Smooth muscle cell (in vitro differentiated cells): ENCODE measurements around the gene WDR54. TPM values are rescaled to one million over a fixed set of nuclear protein-coding genes. Genes with fewer than 3 reads are reported as not detected.

Source experiments
- DNase-seq: peaks from one replicate; lab custom pipeline; 2025; ENCODE audit not compliant: unreplicated experiment; lab: John Stamatoyannopoulos, UW
- H2AFZ ChIP-seq: fragments of 200-600 bp; sonication (generic); 2 replicates; pipeline ENCODE4 v1.6.0; 2016; ENCODE audit warnings: antibody characterized with exemption, low read depth, mild to moderate bottlenecking
- H3F3A ChIP-seq: fragments of 200-600 bp; sonication (generic); 2 replicates; pipeline ENCODE4 v1.6.0; 2017; ENCODE audit warnings: antibody characterized with exemption, low read depth
- H3K27ac ChIP-seq: fragments of 200-600 bp; sonication (generic); 2 replicates; pipeline ENCODE4 v1.5.1; 2016; ENCODE audit warnings: low read depth, mild to moderate bottlenecking
- H3K27me3 ChIP-seq: fragments of 200-600 bp; sonication (generic); 2 replicates; pipeline ENCODE4 v1.6.1; 2016; ENCODE audit warnings: low read depth, mild to moderate bottlenecking
- H3K36me3 ChIP-seq: fragments of 200-600 bp; sonication (generic); 2 replicates; pipeline ENCODE4 v1.5.1; 2016; ENCODE audit warnings: low read depth
- H3K4me1 ChIP-seq: fragments of 200-600 bp; sonication (generic); 2 replicates; pipeline ENCODE4 v1.5.1; 2016; ENCODE audit warnings: low read depth
- H3K4me2 ChIP-seq: fragments of 200-600 bp; sonication (generic); 2 replicates; pipeline ENCODE4 v1.6.0; 2016; ENCODE audit warnings: mild to moderate bottlenecking
- H3K4me3 ChIP-seq: fragments of 200-600 bp; sonication (generic); 2 replicates; pipeline ENCODE4 v1.5.1; 2016; ENCODE audit warnings: mild to moderate bottlenecking
- H3K79me2 ChIP-seq: fragments of 200-600 bp; sonication (generic); 2 replicates; pipeline ENCODE4 v1.6.0; 2016; ENCODE audit warnings: low read depth, mild to moderate bottlenecking
- H3K9ac ChIP-seq: fragments of 200-600 bp; sonication (generic); 2 replicates; pipeline ENCODE4 v1.6.0; 2016; ENCODE audit warnings: low read depth
- H3K9me3 ChIP-seq: fragments of 200-600 bp; sonication (generic); replicated peaks from 2 replicates; pipeline ENCODE4 v1.5.1; 2016; ENCODE audit warnings: low read depth
- H4K20me1 ChIP-seq: fragments of 200-600 bp; sonication (generic); 2 replicates; pipeline ENCODE4 v1.6.0; 2016; ENCODE audit warnings: low read depth
- CTCF ChIP-seq: fragments of 200-600 bp; sonication (generic); IDR thresholded peaks from 2 replicates; pipeline ENCODE4 v1.5.1; 2017; ENCODE audit warnings: borderline replicate concordance, mild to moderate bottlenecking, antibody characterized with exemption; ENCODE audit not compliant: insufficient read depth, poor library complexity, severe bottlenecking
- WGBS: methylation state at CpG from one replicate; pipeline ENCODE4 v1.1.7; 2016; ENCODE audit warnings: low lambda C conversion rate; 5-methylcytosine and 5-hydroxymethylcytosine counted together
- polyA plus RNA-seq: library from polyadenylated mRNA; unstranded; fragments of >200 nt; fragmentation: Nextera tagmentation; extraction: Ambion mirVana; gene quantifications from 2 replicates; pipeline ENCODE4 v1.2.1, GENCODE V29; 2016
- total RNA-seq: library from RNA; depleted of rRNA; stranded (reverse); fragments of >200 nt; gene quantifications from 2 replicates; pipeline ENCODE4 v1.2.3, GENCODE V29; 2014

The WDR54 gene
- total and polyA plus RNA-seq, 2 experiments from 2014 or later = 52.3 to 59.2 TPM

DNA sequence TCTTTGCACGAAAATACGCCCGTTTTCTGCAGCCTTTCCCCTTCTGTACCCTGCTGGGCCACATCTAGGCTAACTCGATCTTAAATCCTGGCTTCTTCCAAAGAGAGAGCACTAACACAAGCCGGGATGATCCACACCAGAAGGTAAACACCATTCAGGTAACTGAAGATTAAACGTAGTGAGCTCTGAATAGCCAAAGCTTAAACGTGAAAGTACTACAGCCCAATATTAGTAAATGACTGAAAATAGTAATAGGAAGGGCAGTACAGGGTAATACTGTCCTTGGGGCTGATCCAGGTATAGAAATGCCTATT lies 51.4 kb downstream of the WDR54 start:
- 22% methylated on average over 7 of the region's 7 CpGs for WGBS

GRCh38 chr2:74474481-74474880 lies 53.0 kb downstream of the WDR54 start:
- no peak for TF ChIP-seq CTCF
- 96% methylated on average over 6 of the region's 6 CpGs for WGBS
- no peak overlapping the region for H3K4me3 ChIP-seq

More for the DNA sequence above, 51.4 kb downstream of the WDR54 start:
- H3K79me2 ChIP-seq = peaks cover 2% of the 10 kb centered on the region
- peak overlapping the region; percentile 91 for H3K27ac ChIP-seq
- H3K4me1 ChIP-seq = peaks cover 12% of the 10 kb centered on the region
- no peak for DNase-seq
- no peaks in the 10 kb centered on the region for H3K27me3 ChIP-seq
- H3K4me3 ChIP-seq = peak overlapping the region; percentile 65
- H3K36me3 ChIP-seq = no peaks in the 10 kb centered on the region
- H2AFZ ChIP-seq = peak overlapping the region; percentile 88
- H3K9me3 ChIP-seq = no peaks in the 10 kb centered on the region
- H3K9ac ChIP-seq = peak overlapping the region; percentile 69
- no peaks in the 10 kb centered on the region for H4K20me1 ChIP-seq
- no peak for TF ChIP-seq CTCF
- H3K4me2 ChIP-seq = peak overlapping the region; percentile 89
- H3F3A ChIP-seq = peaks cover 5% of the 10 kb centered on the region

GRCh38 chr2:74474899-74475298 lies 53.4 kb downstream of the WDR54 start:
- H2AFZ ChIP-seq = no peak overlapping the region
- H3F3A ChIP-seq = peaks cover 5% of the 10 kb centered on the region
- peaks cover 10% of the 10 kb centered on the region for H3K79me2 ChIP-seq
- no peak overlapping the region for H3K27ac ChIP-seq
- peaks cover 12% of the 10 kb centered on the region for H3K4me1 ChIP-seq
- H3K9ac ChIP-seq = no peak overlapping the region
- H3K4me2 ChIP-seq = no peak overlapping the region
- no peak for DNase-seq
- H4K20me1 ChIP-seq = no peaks in the 10 kb centered on the region
- H3K36me3 ChIP-seq = no peaks in the 10 kb centered on the region
- 95% methylated on average over 5 of the region's 5 CpGs for WGBS
- H3K27me3 ChIP-seq = no peaks in the 10 kb centered on the region
- no peaks in the 10 kb centered on the region for H3K9me3 ChIP-seq
- H3K4me3 ChIP-seq = no peak overlapping the region
- TF ChIP-seq CTCF = peak; percentile 31

More at GRCh38 chr2:74474481-74474880, 53.0 kb downstream of the WDR54 start:
- Histone ChIP-seq H4K20me1 (no peaks in the 10 kb centered on the region), H3K9ac (no peak overlapping the region), H3K4me2 (no peak overlapping the region), H3K27me3 (no peaks in the 10 kb centered on the region), H3K4me1 (peaks cover 12% of the 10 kb centered on the region), H3K9me3 (no peaks in the 10 kb centered on the region), H3K27ac (no peak overlapping the region), H2AFZ (no peak overlapping the region), H3F3A (peaks cover 5% of the 10 kb centered on the region), H3K79me2 (peaks cover 8% of the 10 kb centered on the region), H3K36me3 (no peaks in the 10 kb centered on the region)
- no peak for DNase-seq

Other genes starting within 250 kb of the WDR54 start
- gene MOB1A, start 242.9 kb upstream of the WDR54 start, total RNA-seq = 98.1 and 140 TPM in 2 replicates
- gene MOB1A, start 242.9 kb upstream of the WDR54 start, polyA plus RNA-seq = 41.5 and 45.2 TPM in 2 replicates
- 136 and 159 TPM in 2 replicates for gene MTHFD2, start 223.1 kb upstream of the WDR54 start, total RNA-seq
- gene MTHFD2, start 223.1 kb upstream of the WDR54 start, polyA plus RNA-seq = 63.6 and 74.2 TPM in 2 replicates
- 0.99 and 3.1 TPM in 2 replicates for gene SLC4A5, start 78.3 kb upstream of the WDR54 start, total RNA-seq
- gene SLC4A5, start 78.3 kb upstream of the WDR54 start, polyA plus RNA-seq = 0.46 and 1.5 TPM in 2 replicates
- gene DCTN1, start 41.4 kb upstream of the WDR54 start, total RNA-seq = 60.7 and 65.8 TPM in 2 replicates
- 98.3 and 105 TPM in 2 replicates for gene DCTN1, start 41.4 kb upstream of the WDR54 start, polyA plus RNA-seq
- gene C2orf81, start 111 bp upstream of the WDR54 start, total RNA-seq = 0.54 and 1.3 TPM in 2 replicates
- 2.4 and 3.5 TPM in 2 replicates for gene C2orf81, start 111 bp upstream of the WDR54 start, polyA plus RNA-seq
- gene RTKN, start 20.2 kb downstream of the WDR54 start, total RNA-seq = 31.4 and 32.5 TPM in 2 replicates
- 60.5 and 69.7 TPM in 2 replicates for gene RTKN, start 20.2 kb downstream of the WDR54 start, polyA plus RNA-seq
- gene INO80B, start 33.4 kb downstream of the WDR54 start, total RNA-seq = 4.7 and 8.0 TPM in 2 replicates
- 10.4 and 23.0 TPM in 2 replicates for gene INO80B, start 33.4 kb downstream of the WDR54 start, polyA plus RNA-seq
- 63.9 and 90.8 TPM in 2 replicates for gene WBP1, start 36.7 kb downstream of the WDR54 start, total RNA-seq
- 117 and 123 TPM in 2 replicates for gene WBP1, start 36.7 kb downstream of the WDR54 start, polyA plus RNA-seq
- gene MOGS, start 43.7 kb downstream of the WDR54 start, total RNA-seq = 46.2 and 49.0 TPM in 2 replicates
- gene MOGS, start 43.7 kb downstream of the WDR54 start, polyA plus RNA-seq = 38.3 and 45.5 TPM in 2 replicates
- 12.0 and 18.2 TPM in 2 replicates for gene MRPL53, start 51.0 kb downstream of the WDR54 start, total RNA-seq
- gene MRPL53, start 51.0 kb downstream of the WDR54 start, polyA plus RNA-seq = 76.8 and 85.4 TPM in 2 replicates
- 5.5 and 8.0 TPM in 2 replicates for gene CCDC142, start 61.3 kb downstream of the WDR54 start, total RNA-seq
- gene CCDC142, start 61.3 kb downstream of the WDR54 start, polyA plus RNA-seq = 7.7 and 10.8 TPM in 2 replicates
- gene TTC31, start 61.4 kb downstream of the WDR54 start, total RNA-seq = 18.7 and 23.3 TPM in 2 replicates
- gene TTC31, start 61.4 kb downstream of the WDR54 start, polyA plus RNA-seq = 17.3 and 19.9 TPM in 2 replicates
- 1.7 and 2.4 TPM in 2 replicates for gene LBX2, start 77.9 kb downstream of the WDR54 start, total RNA-seq
- gene LBX2, start 77.9 kb downstream of the WDR54 start, polyA plus RNA-seq = 1.5 and 1.6 TPM in 2 replicates
- 19.1 and 23.7 TPM in 2 replicates for gene PCGF1, start 86.0 kb downstream of the WDR54 start, total RNA-seq
- 29.3 and 34.3 TPM in 2 replicates for gene PCGF1, start 86.0 kb downstream of the WDR54 start, polyA plus RNA-seq
- gene TLX2, start 92.7 kb downstream of the WDR54 start, total RNA-seq = not detected in 2 replicates
- 0.80 TPM in 1 of 2 replicates, not detected in the other for gene TLX2, start 92.7 kb downstream of the WDR54 start, polyA plus RNA-seq
- gene DQX1, start 104.5 kb downstream of the WDR54 start, total RNA-seq = 0.09 and 0.27 TPM in 2 replicates
- gene DQX1, start 104.5 kb downstream of the WDR54 start, polyA plus RNA-seq = 0.57 TPM in 1 of 2 replicates, not detected in the other
- 83.4 and 104 TPM in 2 replicates for gene AUP1, start 108.0 kb downstream of the WDR54 start, total RNA-seq
- 138 and 170 TPM in 2 replicates for gene AUP1, start 108.0 kb downstream of the WDR54 start, polyA plus RNA-seq
- 19.1 and 19.2 TPM in 2 replicates for gene HTRA2, start 108.2 kb downstream of the WDR54 start, total RNA-seq
- 30.4 and 35.2 TPM in 2 replicates for gene HTRA2, start 108.2 kb downstream of the WDR54 start, polyA plus RNA-seq
- gene LOXL3, start 132.2 kb downstream of the WDR54 start, total RNA-seq = 123 and 139 TPM in 2 replicates
- gene LOXL3, start 132.2 kb downstream of the WDR54 start, polyA plus RNA-seq = 109 and 190 TPM in 2 replicates
- 11.7 and 17.8 TPM in 2 replicates for gene DOK1, start 133.0 kb downstream of the WDR54 start, total RNA-seq
- 32.9 and 41.3 TPM in 2 replicates for gene DOK1, start 133.0 kb downstream of the WDR54 start, polyA plus RNA-seq
- 1.2 TPM in 2 replicates for gene M1AP, start 226.6 kb downstream of the WDR54 start, total RNA-seq
- gene M1AP, start 226.6 kb downstream of the WDR54 start, polyA plus RNA-seq = 1.0 and 2.8 TPM in 2 replicates
- gene SEMA4F, start 232.5 kb downstream of the WDR54 start, total RNA-seq = 8.5 and 10.1 TPM in 2 replicates
- gene SEMA4F, start 232.5 kb downstream of the WDR54 start, polyA plus RNA-seq = 14.2 and 16.7 TPM in 2 replicates